Liver (tissue), 9 donors: ENCODE data around the gene RETSAT. TPM values are rescaled to one million over a fixed set of nuclear protein-coding genes. Genes with fewer than 3 reads are reported as not detected.

Experiments
- DNase-seq: peaks from one replicate; pipeline ENCODE4 v3.0.0-alpha.2; 2017; ENCODE audit warnings: low spot score
- H3K27ac ChIP-seq, 2 donors: one replicate each; pipeline ENCODE4 v1.7.0; 2013; ENCODE audit warnings: inconsistent platforms in 2 of 2, low read length in 2 of 2, control low read depth in 1 of 2, low read depth in 1 of 2, mild to moderate bottlenecking in 1 of 2
- H3K27me3 ChIP-seq, 4 donors: one replicate each; pipeline versions ENCODE4 v1.6.1 to v1.7.0; 2013; ENCODE audit warnings: low read length in 3 of 4, inconsistent platforms in 1 of 4, mild to moderate bottlenecking in 1 of 4, moderate library complexity in 1 of 4; ENCODE audit not compliant: control insufficient read depth in 4 of 4, insufficient read depth in 4 of 4
- H3K36me3 ChIP-seq, 4 donors: one replicate each; pipeline versions ENCODE4 v1.6.1 to v1.7.0; 2013; ENCODE audit warnings: low read length in 3 of 4, mild to moderate bottlenecking in 3 of 4, low read depth in 1 of 4, moderate library complexity in 1 of 4; ENCODE audit not compliant: control insufficient read depth in 4 of 4, insufficient read depth in 3 of 4
- H3K4me1 ChIP-seq, 4 donors: one replicate each; pipeline versions ENCODE4 v1.6.1 to v1.7.0; 2013; ENCODE audit warnings: low read length in 3 of 4, mild to moderate bottlenecking in 3 of 4, moderate library complexity in 1 of 4; ENCODE audit not compliant: control insufficient read depth in 4 of 4, insufficient read depth in 4 of 4
- H3K4me3 ChIP-seq, 3 donors: one replicate each; pipeline versions ENCODE4 v1.6.1 to v1.7.0; 2013; ENCODE audit warnings: low read length in 3 of 3, control low read depth in 1 of 3, low read depth in 1 of 3, mild to moderate bottlenecking in 1 of 3
- H3K9ac ChIP-seq, 2 donors: one replicate each; pipeline ENCODE4 v1.7.0; 2013; ENCODE audit warnings: low read length in 2 of 2, mild to moderate bottlenecking in 2 of 2, moderate library complexity in 2 of 2, control low read depth in 1 of 2, low read depth in 1 of 2
- H3K9me3 ChIP-seq, 4 donors: one replicate each; pipeline versions ENCODE4 v1.6.1 to v1.7.0; 2013; ENCODE audit warnings: low read length in 3 of 4; ENCODE audit not compliant: control insufficient read depth in 4 of 4
- CTCF ChIP-seq: fragments of 150-350 bp; IDR thresholded peaks from 2 replicates; pipeline ENCODE4 v1.5.1; 2017; ENCODE audit warnings: improper control_type of control experiment, low read depth, low read length; ENCODE audit not compliant: missing input control
- EGR1 ChIP-seq, 2 donors: IDR thresholded peaks; 2 replicates each; pipeline ENCODE4 v1.6.1; 2016 to 2018; ENCODE audit warnings: antibody characterized with exemption in 2 of 2, low read depth in 2 of 2
- FOXA1 ChIP-seq: IDR thresholded peaks from 2 replicates; pipeline ENCODE4 v1.6.1; 2016; ENCODE audit warnings: antibody characterized with exemption
- FOXA2 ChIP-seq: IDR thresholded peaks from 2 replicates; pipeline ENCODE4 v1.6.1; 2016; ENCODE audit warnings: antibody characterized with exemption
- GABPA ChIP-seq, 2 donors: IDR thresholded peaks in 1 of 2; conservative IDR thresholded peaks in 1 of 2; 2 replicates each; pipeline ENCODE4 v1.6.1; 2016; ENCODE audit warnings: antibody characterized with exemption in 2 of 2, mild to moderate bottlenecking in 1 of 2, moderate library complexity in 1 of 2
- HNF4A ChIP-seq, 2 donors: conservative IDR thresholded peaks; 2 replicates each; pipeline ENCODE4 v1.6.1; 2016; ENCODE audit warnings: antibody characterized with exemption in 2 of 2, mild to moderate bottlenecking in 2 of 2
- HNF4G ChIP-seq: IDR thresholded peaks from 2 replicates; pipeline ENCODE4 v1.6.1; 2016; ENCODE audit warnings: antibody characterized with exemption
- JUND ChIP-seq, 2 donors: IDR thresholded peaks; 2 replicates each; pipeline ENCODE4 v1.6.1; 2016; ENCODE audit warnings: antibody characterized with exemption in 2 of 2
- RAD21 ChIP-seq, 2 donors: IDR thresholded peaks; 2 replicates each; pipeline ENCODE4 v1.6.1; 2016; ENCODE audit warnings: antibody characterized with exemption in 2 of 2, mild to moderate bottlenecking in 2 of 2
- REST ChIP-seq: IDR thresholded peaks from 2 replicates; pipeline ENCODE4 v1.6.1; 2016; ENCODE audit warnings: antibody characterized with exemption, mild to moderate bottlenecking
- RXRA ChIP-seq, 2 donors: IDR thresholded peaks; 2 replicates each; pipeline ENCODE4 v1.6.1; 2017 to 2018; ENCODE audit warnings: antibody characterized with exemption in 2 of 2, mild to moderate bottlenecking in 1 of 2
- SP1 ChIP-seq: IDR thresholded peaks from 2 replicates; pipeline ENCODE4 v1.6.1; 2018; ENCODE audit warnings: antibody characterized with exemption, mild to moderate bottlenecking
- TAF1 ChIP-seq: conservative IDR thresholded peaks from 2 replicates; pipeline ENCODE4 v1.6.1; 2016; ENCODE audit warnings: antibody characterized with exemption, mild to moderate bottlenecking
- YY1 ChIP-seq: IDR thresholded peaks from 2 replicates; pipeline ENCODE4 v1.6.1; 2016; ENCODE audit warnings: antibody characterized with exemption, mild to moderate bottlenecking
- ZBTB33 ChIP-seq: IDR thresholded peaks from 2 replicates; pipeline ENCODE4 v1.6.1; 2016; ENCODE audit warnings: antibody characterized with exemption
- WGBS: extraction: QIAGEN DNeasy Blood & Tissue Kit; methylation state at CpG from one replicate; pipeline ENCODE4 v1.1.7; 2013; 5-methylcytosine and 5-hydroxymethylcytosine counted together
- polyA plus RNA-seq, 2 donors: library from polyadenylated mRNA; stranded (reverse) in 1 of 2; unstranded in 1 of 2; fragments of 200-250 nt in 1 of 2; fragments of >200 nt in 1 of 2; fragmentation: Nextera tagmentation in 1 of 2; extraction: Ambion mirVana in 1 of 2; gene quantifications; one replicate each; pipeline versions ENCODE4 v1.2.1 to v1.2.3, GENCODE V29; 2013 to 2015
- total RNA-seq, 2 donors: library from RNA; depleted of rRNA; stranded (reverse); fragments of >200 nt; gene quantifications; one replicate each; pipeline ENCODE4 v1.2.3, GENCODE V29; 2014
- TF ChIP-seq, protein P1 (sequence below): IDR thresholded peaks from 2 replicates; pipeline ENCODE4 v1.6.1; 2016; ENCODE audit warnings: antibody characterized with exemption
- TF ChIP-seq, protein P2 (sequence below): IDR thresholded peaks from 2 replicates; pipeline ENCODE4 v1.6.1; 2016; ENCODE audit warnings: antibody characterized with exemption
- donor health status: healthy.
- donor health status: healthy.
- donor health status: healthy.
- donor health status: healthy.
- donor health status: healthy.

The RETSAT gene
- total and polyA plus RNA-seq, 4 donors, result 22.8 to 101 (median 70.7) TPM

GRCh38 chr2:85368921-85369320 lies 14.6 kb upstream of the RETSAT start:
- peaks cover 0 to 2% (median 1%) of the 10 kb centered on the region in 4 donors for H3K36me3 ChIP-seq
- no peaks in the 10 kb centered on the region for H3K9me3 ChIP-seq
- no peak overlapping the region for H3K9ac ChIP-seq
- no peak overlapping the region for H3K27ac ChIP-seq
- no peak for DNase-seq
- H3K4me3 ChIP-seq, result no peak overlapping the region
- TF ChIP-seq ZBTB33 (no peak), RXRA (IDR thresholded peaks at IDR 0.05) (no peak), HNF4G (no peak), JUND (IDR thresholded peaks at IDR 0.05) (no peak), GABPA (IDR thresholded peaks at IDR 0.05 in 1 of 2, conservative IDR thresholded peaks at IDR 0.05 in 1 of 2) (no peak), CTCF (no peak), FOXA1 (no peak), TAF1 (no peak), RAD21 (IDR thresholded peaks at IDR 0.05) (no peak), EGR1 (IDR thresholded peaks at IDR 0.05; ENCODE audit: low read depth in 2 of 2) (no peak), FOXA2 (no peak), HNF4A (conservative IDR thresholded peaks at IDR 0.05) (no peak), SP1 (no peak), REST (no peak)
- TF ChIP-seq, protein P1, sequence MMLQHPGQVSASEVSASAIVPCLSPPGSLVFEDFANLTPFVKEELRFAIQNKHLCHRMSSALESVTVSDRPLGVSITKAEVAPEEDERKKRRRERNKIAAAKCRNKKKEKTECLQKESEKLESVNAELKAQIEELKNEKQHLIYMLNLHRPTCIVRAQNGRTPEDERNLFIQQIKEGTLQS, result no peak
- TF ChIP-seq, protein P2, sequence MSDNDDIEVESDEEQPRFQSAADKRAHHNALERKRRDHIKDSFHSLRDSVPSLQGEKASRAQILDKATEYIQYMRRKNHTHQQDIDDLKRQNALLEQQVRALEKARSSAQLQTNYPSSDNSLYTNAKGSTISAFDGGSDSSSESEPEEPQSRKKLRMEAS, result no peak
- H3K4me1 ChIP-seq, result peaks cover 0 to 7% (median 6%) of the 10 kb centered on the region in 4 donors
- no peaks in the 10 kb centered on the region for H3K27me3 ChIP-seq

DNA sequence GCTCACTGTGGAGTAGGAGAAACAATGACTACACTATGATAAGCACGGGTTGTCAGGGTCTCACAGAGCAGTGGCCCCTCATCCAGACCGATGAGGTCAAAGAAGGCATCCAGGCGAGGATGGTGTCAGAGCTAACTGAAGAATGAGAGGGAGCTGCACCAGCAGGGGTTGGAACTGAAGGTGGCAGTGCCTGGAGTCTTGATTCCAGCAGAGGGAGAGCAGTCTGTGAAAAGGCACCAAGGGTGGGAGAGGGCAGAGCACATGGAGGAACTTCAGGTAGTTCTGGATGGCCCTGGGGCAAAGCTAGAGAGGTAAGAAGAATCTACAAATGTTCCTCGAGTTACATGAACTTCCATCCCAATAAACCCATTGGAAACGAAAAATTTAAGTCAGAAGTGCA lies 12.9 kb upstream of the RETSAT start:
- H3K27ac ChIP-seq, result no peak overlapping the region
- no peak overlapping the region for H3K9ac ChIP-seq
- DNase-seq, result no peak
- H3K27me3 ChIP-seq, result no peaks in the 10 kb centered on the region
- peaks cover 0 to 7% (median 6%) of the 10 kb centered on the region in 4 donors for H3K4me1 ChIP-seq
- H3K36me3 ChIP-seq, result peaks cover 3 to 10% (median 8%) of the 10 kb centered on the region in 4 donors
- WGBS, result 93% methylated on average over 5 of the region's 5 CpGs
- H3K4me3 ChIP-seq, result no peak overlapping the region
- no peaks in the 10 kb centered on the region for H3K9me3 ChIP-seq
- TF ChIP-seq RXRA (IDR thresholded peaks at IDR 0.05) (no peak), ZBTB33 (no peak), REST (no peak), CTCF (no peak), YY1 (no peak)
